Omental fat pad (tissue), 4 donors: Measurements from ENCODE around the gene KLB. TPM values are rescaled to one million over a fixed set of nuclear protein-coding genes. Genes with fewer than 3 reads are reported as not detected.

Experiments
- ATAC-seq: fragments of 150-250 bp; one replicate; pipeline ENCODE4 v1.9.1; 2016; ENCODE audit warnings: mild to moderate bottlenecking, moderate library complexity; ENCODE audit not compliant: low FRiP score
- DNase-seq: peaks from one replicate; pipeline ENCODE4 v3.0.0-alpha.2; 2019; ENCODE audit warnings: low spot score
- CTCF ChIP-seq, 3 donors: fragments of 450-650 bp; IDR thresholded peaks; one replicate each; pipeline ENCODE4 v1.5.1; 2016 to 2017; ENCODE audit warnings: antibody characterized with exemption in 3 of 3, mild to moderate bottlenecking in 3 of 3, moderate library complexity in 2 of 3
- total RNA-seq, 4 donors: library from RNA; depleted of rRNA; stranded (reverse); fragments of >200 nt; gene quantifications; one replicate each; pipeline ENCODE4 v1.1.0, GENCODE V29; 2016

KLB gene
- total RNA-seq, 4 donors from 2014 or later: 7.9 to 70.9 (median 12.1) TPM

- no peak for TF ChIP-seq CTCF (IDR thresholded peaks at IDR 0.05)
- peak; percentile 72 for ATAC-seq
- no peak for DNase-seq
These were observed 40.3 kb downstream of the KLB start for GRCh38 chr4:39446842-39447573.

GRCh38 chr4:39450618-39451017 lies 43.9 kb downstream of the KLB start:
- TF ChIP-seq CTCF (IDR thresholded peaks at IDR 0.05): no peak
- DNase-seq: no peak
- ATAC-seq: no peak

GRCh38 chr4:39451423-39452023 lies 44.8 kb downstream of the KLB start:
- no peak for TF ChIP-seq CTCF (IDR thresholded peaks at IDR 0.05)
- no peak for DNase-seq
- ATAC-seq: no peak

DNA sequence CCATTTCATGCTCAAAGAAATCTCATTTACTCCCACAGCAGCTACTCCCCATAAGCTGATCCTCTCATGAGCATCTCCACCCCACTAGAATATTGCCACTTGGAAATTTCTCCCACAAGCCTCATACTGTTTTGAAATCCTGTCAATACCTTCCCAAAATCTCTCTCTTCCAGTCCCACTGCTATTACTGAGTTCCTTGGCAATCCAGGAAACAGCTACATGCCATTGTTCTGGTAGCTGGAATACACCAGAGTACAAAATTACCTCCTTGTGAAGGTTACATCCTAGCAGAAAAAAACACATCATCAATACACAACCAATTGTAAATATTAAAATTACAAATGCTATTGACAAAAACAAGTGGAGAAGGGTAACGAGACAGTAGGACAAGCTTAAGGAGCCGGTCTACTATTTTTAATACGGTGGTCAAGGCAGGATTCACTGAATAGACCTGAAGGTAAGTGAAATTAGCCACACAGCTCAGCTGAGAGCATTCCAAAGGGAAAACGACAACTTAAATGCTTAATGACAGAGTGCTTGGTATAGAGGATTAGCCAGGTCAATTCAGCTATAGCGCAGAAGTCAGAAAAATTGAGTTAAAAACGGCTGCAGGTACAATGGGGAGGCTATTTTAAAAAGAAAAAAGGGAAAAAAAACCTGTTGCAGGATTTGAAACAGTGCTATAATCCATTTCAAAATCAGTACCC lies 45.6 kb downstream of the KLB start:
- ATAC-seq (no peak), DNase-seq (no peak)
- TF ChIP-seq CTCF (IDR thresholded peaks at IDR 0.05): no peak

DNA sequence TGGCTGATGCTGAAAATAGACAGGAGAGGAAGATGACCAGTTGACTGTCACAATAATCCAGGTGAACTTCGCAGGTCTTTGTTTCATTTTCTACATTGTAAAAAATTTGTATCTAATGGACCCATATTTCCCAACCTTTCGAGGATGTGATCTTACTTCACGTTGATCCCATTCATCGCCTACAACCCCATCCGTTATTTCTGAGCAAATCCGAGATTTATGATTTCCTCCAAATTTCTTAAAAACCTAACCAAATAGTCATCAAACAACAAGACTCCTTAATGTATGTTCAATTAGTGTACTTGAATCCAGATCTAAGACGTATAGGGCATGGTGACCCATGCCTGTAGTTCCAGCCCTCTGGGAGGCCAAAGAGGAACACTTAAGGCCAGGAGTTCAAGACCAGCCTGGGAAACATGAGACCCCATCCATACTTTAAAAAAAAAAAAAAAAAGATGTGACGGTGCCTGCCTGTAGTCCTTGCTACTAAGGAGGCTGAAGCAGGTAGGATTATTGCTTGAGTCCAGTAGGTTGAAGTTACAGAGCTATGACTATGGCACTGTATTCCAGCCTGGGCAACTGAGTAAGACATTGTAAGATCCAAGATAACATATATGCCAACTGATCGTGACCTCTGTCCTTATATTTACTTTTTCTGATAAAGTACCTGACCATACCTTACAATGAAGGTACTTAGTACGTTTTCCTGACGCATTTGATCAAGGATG lies 46.3 kb downstream of the KLB start:
- ATAC-seq: no peak
- no peak for TF ChIP-seq CTCF (IDR thresholded peaks at IDR 0.05)
- DNase-seq: no peak

GRCh38 chr4:39453738-39454137 lies 47.0 kb downstream of the KLB start:
- ATAC-seq (no peak), DNase-seq (no peak)

More at GRCh38 chr4:39453738-39454137, 47.0 kb downstream of the KLB start:
- no peak for TF ChIP-seq CTCF (IDR thresholded peaks at IDR 0.05)
